A673 (cell line): Measurements from ENCODE around the gene ADGRL3. TPM values are rescaled to one million over a fixed set of nuclear protein-coding genes. Genes with fewer than 3 reads are reported as not detected.

ENCODE experiments used
- BruUV-seq: library from RNA; stranded (reverse); fragments of 400-500 nt; replicated peaks from 2 replicates; lab custom pipeline; 2021; lab: Mats Ljungman, UMichigan
- CTCF ChIA-PET: fragments of 300-600 bp; sonication (Branson Sonifier 250); formaldehyde crosslinking; loops from one replicate; lab custom pipeline; 2022; ENCODE audit warnings: antibody characterized with exemption; lab: Charles Lee
- POLR2A ChIA-PET: fragments of 300-600 bp; sonication (Branson Sonifier 250); formaldehyde crosslinking; loops from one replicate; lab custom pipeline; 2022; ENCODE audit warnings: antibody characterized with exemption; ENCODE audit not compliant: low non-redundant PET; lab: Charles Lee
- DNase-seq: peaks from one replicate; pipeline ENCODE4 v3.0.0-alpha.2; 2015; ENCODE audit warnings: low spot score
- H3K27ac ChIP-seq: fragments of 200-600 bp; sonication (generic); 2 replicates; pipeline ENCODE4 v1.5.1; 2016; ENCODE audit warnings: mixed run types, low read depth, mild to moderate bottlenecking, mixed read lengths, antibody characterized with exemption, low read length; ENCODE audit not compliant: poor library complexity, severe bottlenecking
- H3K27me3 ChIP-seq: fragments of 200-600 bp; sonication (generic); replicated peaks from 2 replicates; pipeline ENCODE4 v1.6.1; 2017; ENCODE audit warnings: mixed run types, low read depth, mild to moderate bottlenecking, mixed read lengths, antibody characterized with exemption, low read length; ENCODE audit not compliant: insufficient read depth, poor library complexity
- H3K36me3 ChIP-seq: fragments of 200-600 bp; sonication (generic); 2 replicates; pipeline ENCODE4 v1.6.1; 2016; ENCODE audit warnings: mixed run types, mild to moderate bottlenecking, mixed read lengths, antibody characterized with exemption, low read length; ENCODE audit not compliant: insufficient read depth, poor library complexity, severe bottlenecking
- H3K4me1 ChIP-seq: fragments of 200-600 bp; sonication (generic); 2 replicates; pipeline ENCODE4 v1.6.1; 2017; ENCODE audit warnings: mixed run types, mild to moderate bottlenecking, mixed read lengths, antibody characterized with exemption, low read length; ENCODE audit not compliant: insufficient read depth, poor library complexity, severe bottlenecking
- H3K4me3 ChIP-seq: fragments of 200-600 bp; sonication (generic); 2 replicates; pipeline ENCODE4 v1.5.1; 2016; ENCODE audit warnings: low read depth, mixed run types, mild to moderate bottlenecking, mixed read lengths, low read length; ENCODE audit not compliant: poor library complexity, severe bottlenecking
- H3K9me3 ChIP-seq: fragments of 200-600 bp; sonication (generic); 2 replicates; pipeline ENCODE4 v1.6.1; 2016; ENCODE audit warnings: mixed run types, low read depth, mild to moderate bottlenecking, mixed read lengths, antibody characterized with exemption, low read length; ENCODE audit not compliant: poor library complexity, severe bottlenecking
- CTCF ChIP-seq: fragments of 300-800, 200-600 bp; sonication (generic); conservative IDR thresholded peaks from 2 replicates; pipeline ENCODE4 v1.5.1; 2017; ENCODE audit warnings: low read depth, mild to moderate bottlenecking, antibody characterized with exemption, low read length, moderate library complexity, mixed read lengths
- EZH2 ChIP-seq: fragments of 200-600 bp; sonication (generic); IDR thresholded peaks from 2 replicates; pipeline ENCODE4 v1.6.1; 2017; ENCODE audit warnings: borderline replicate concordance, low read depth, mild to moderate bottlenecking, mixed read lengths, antibody characterized with exemption, low read length; ENCODE audit not compliant: poor library complexity, severe bottlenecking
- intact Hi-C: fragments of 100-400 bp; cut with micrococcal nuclease; formaldehyde crosslinking; loops from one replicate; pipeline ENCODE4 v1.10.0; 2022; ENCODE audit not compliant: unreplicated experiment
- total RNA-seq: library from RNA; stranded (reverse); gene quantifications from 2 replicates; pipeline ENCODE4 v1.2.3, GENCODE V29; 2021

ADGRL3 gene
- total RNA-seq, 1 experiment from 2014 or later, result not detected

GRCh38 chr4:61248705-61249104, 48.6 kb downstream of the ADGRL3 start:
- intact Hi-C loops, result no loop called here
- Histone ChIP-seq H3K4me1 (no peaks in the 10 kb centered on the region), H3K27ac (no peak overlapping the region), H3K4me3 (no peak overlapping the region), H3K36me3 (no peaks in the 10 kb centered on the region), H3K27me3 (no peaks in the 10 kb centered on the region), H3K9me3 (no peaks in the 10 kb centered on the region)
- BruUV-seq, result no TSS peak
- TF ChIP-seq CTCF (no peak), EZH2 (no peak)
- ChIA-PET CTCF (no interaction called here), POLR2A (no interaction called here)
- no peak for DNase-seq

GRCh38 chr4:61251129-61251528, 51.0 kb downstream of the ADGRL3 start:
- ChIA-PET CTCF (no interaction called here), POLR2A (no interaction called here)
- TF ChIP-seq CTCF (no peak), EZH2 (no peak)
- Histone ChIP-seq H3K27ac (no peak overlapping the region), H3K4me1 (no peaks in the 10 kb centered on the region), H3K36me3 (no peaks in the 10 kb centered on the region), H3K27me3 (no peaks in the 10 kb centered on the region), H3K4me3 (no peak overlapping the region), H3K9me3 (no peaks in the 10 kb centered on the region)
- intact Hi-C loops, result no loop called here
- no TSS peak for BruUV-seq
- no peak for DNase-seq

GRCh38 chr4:61254406-61254805, 54.3 kb downstream of the ADGRL3 start:
- Histone ChIP-seq H3K4me3 (no peak overlapping the region), H3K27me3 (no peaks in the 10 kb centered on the region), H3K36me3 (no peaks in the 10 kb centered on the region), H3K9me3 (no peaks in the 10 kb centered on the region), H3K27ac (no peak overlapping the region), H3K4me1 (no peaks in the 10 kb centered on the region)
- ChIA-PET CTCF (no interaction called here), POLR2A (no interaction called here)
- intact Hi-C loops, result no loop called here
- no TSS peak for BruUV-seq
- DNase-seq, result no peak
- TF ChIP-seq EZH2 (no peak), CTCF (no peak)
